HG03460 (cell line): ENCODE results near the gene ATP8A2.

Experiments used
- ATAC-seq: cut with Tn5 transposase; IDR thresholded peaks from one replicate; pipeline ENCODE4 v1.9.1; 2021; ENCODE audit not compliant: unreplicated experiment

The ATP8A2 gene

GRCh38 chr13:25982907-25983306 lies 611.1 kb downstream of the ATP8A2 start:
- ATAC-seq, result no peak

GRCh38 chr13:25987987-25988386 lies 616.2 kb downstream of the ATP8A2 start:
- ATAC-seq, result no peak

GRCh38 chr13:25988661-25989060 lies 616.9 kb downstream of the ATP8A2 start:
- ATAC-seq, result no peak

- ATAC-seq, result no peak
These were observed 619.0 kb downstream of the ATP8A2 start for GRCh38 chr13:25990801-25991200.

- no peak for ATAC-seq
These were observed 620.3 kb downstream of the ATP8A2 start for GRCh38 chr13:25992076-25992475.

DNA sequence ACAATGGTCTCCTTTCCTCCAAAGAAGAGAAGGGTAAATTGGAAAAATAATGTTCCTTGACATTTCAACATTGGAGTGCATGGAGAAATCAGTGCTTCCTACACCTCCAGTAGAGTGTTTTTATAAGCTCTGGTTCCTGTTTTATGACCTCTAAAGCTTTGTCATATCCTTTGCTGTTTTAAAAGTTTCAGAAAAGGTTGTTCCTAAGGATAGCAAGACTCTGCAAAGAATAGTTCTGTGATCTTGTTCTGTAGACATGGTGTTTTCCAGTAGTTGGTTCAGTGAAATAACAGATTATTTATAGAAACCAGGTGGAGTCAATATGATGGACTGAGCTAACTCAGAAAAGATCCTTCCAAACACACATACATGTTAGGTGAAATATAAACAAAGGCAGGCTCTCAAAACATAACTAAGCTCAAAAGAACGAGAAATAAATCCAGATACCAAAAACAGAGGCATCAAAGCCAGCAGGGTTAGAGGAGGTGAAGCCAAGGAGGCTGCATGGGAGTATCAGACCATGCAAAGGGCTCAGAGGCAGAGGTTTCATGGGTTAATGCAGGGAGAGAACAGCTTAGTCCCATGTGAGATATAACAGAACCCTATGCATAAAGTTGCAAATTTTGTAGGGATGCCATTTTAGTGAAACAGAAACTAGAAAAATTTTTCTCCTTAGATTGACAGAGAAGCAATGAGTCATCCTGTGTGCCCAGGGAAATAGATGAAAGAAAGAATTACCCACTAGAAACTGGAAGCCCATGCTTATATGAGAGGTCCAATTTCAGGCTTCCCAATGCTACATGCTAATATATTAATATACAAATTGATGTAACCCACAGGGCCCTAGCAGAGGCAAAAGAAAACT lies 635.7 kb downstream of the ATP8A2 start:
- ATAC-seq, result no peak

DNA sequence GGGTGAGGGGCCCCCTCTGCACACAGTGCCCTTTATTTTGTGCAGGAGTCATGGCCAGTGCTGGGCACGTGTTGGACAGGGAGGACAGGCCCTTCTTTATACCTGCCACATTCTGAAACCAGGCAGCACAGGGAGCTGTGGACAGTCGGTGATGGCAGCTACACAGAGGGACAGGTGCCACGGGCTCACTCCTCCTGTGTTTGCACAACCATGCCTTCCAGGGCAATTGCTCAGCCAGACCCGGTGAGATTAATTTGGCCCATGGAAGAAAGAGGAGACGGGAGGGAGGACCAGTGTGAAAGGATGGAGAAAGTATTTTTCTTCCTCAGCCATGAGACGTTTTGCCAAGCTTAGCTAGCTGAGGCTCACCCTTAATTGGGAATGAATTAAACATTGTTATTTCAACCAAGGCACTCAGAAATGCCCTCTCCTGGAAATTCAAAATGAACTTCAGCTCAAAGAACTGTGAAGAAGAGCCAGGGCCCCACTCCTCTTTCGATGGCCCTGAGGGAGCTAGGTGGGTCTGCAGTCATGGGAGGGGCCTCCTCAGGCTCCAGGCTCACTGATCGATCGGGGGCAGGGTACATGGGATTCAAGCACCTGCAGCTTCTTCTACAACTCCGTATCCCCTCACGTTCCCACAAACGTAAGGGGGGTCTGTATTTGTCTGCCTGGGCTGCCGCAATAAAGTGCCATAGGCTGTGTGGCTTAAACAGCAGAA lies 638.9 kb downstream of the ATP8A2 start:
- no peak for ATAC-seq

- no peak for ATAC-seq
These were observed 639.4 kb downstream of the ATP8A2 start for GRCh38 chr13:26011208-26011573.

- no peak for ATAC-seq
These were observed 640.4 kb downstream of the ATP8A2 start for GRCh38 chr13:26011996-26012821.

DNA sequence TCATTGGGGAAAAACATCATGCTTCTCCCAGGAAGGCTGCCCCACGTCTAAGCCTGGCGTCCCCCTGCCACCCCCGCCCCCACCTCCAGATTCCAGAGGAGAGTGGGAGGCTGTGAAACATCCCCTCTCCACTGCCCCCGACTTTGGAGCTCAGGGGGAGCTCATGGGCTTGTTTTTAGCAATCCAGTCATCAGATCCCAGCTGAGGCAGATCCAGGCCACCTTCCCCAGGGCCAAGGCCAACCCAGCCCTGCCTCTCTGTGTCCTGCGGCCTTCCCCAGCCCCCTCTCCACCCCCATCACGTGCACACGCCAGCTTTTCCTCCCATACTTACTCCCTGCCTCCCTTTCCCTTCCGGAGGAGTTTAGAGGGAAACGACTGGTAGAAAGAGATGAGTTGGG lies 641.2 kb downstream of the ATP8A2 start:
- ATAC-seq, result no peak

GRCh38 chr13:26015271-26016125 lies 643.7 kb downstream of the ATP8A2 start:
- ATAC-seq, result no peak

GRCh38 chr13:26016189-26016588 lies 644.4 kb downstream of the ATP8A2 start:
- ATAC-seq, result no peak

DNA sequence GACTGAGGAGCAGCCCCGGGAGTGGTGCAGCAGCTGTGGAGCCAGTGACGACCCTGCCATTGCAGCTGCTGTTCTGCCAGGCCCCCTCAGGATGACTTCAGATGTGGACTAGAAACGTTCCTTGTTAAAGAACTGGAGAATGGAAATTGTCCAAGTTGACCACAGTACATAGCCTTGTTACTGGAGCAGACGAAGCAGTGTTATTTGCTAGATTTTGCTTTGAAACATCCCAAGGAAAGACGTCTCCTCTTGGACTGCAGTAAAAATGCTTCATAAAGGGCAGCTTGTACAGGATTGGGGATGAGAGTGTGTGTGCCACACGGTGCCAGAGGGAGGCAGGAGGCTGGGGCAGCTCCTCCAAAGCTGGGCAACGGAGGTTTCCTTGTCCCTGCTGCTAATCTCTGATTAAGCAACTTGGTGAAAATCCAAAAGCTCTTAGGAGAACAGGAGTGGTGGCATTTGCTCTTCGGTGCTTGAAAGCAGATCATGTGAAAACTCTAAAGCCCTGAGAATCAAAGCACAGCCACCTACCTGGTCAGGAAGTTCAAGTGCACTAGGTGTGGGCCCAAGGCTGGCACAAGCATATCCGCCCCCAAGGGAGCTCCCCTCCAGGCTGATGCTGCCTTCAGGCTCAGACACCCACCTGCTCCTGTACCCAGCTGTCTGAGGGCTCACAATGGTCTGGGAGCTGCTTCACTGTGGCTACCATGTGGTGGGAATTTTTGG lies 645.6 kb downstream of the ATP8A2 start:
- ATAC-seq, result no peak

GRCh38 chr13:26017932-26018665 lies 646.3 kb downstream of the ATP8A2 start:
- ATAC-seq, result no peak

DNA sequence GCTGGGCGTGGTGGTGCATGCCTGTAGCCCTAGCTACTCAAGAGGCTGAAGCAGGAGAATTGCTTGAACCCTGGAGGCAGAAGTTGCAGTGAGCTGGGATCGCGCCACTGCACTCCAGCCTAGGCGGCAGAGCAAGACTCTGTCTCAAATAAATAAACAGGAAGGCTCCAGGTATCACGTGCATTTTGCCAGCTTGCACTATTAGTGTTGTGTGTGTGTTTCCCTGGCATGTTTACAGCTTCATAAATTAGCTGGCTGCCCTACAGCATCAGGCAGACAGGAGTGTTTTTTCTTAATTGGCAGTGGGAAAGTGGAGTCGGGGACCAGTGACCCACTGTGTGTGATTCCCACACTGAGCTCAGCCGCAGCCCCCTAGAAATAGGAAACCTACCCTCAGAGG lies 647.5 kb downstream of the ATP8A2 start:
- no peak for ATAC-seq

DNA sequence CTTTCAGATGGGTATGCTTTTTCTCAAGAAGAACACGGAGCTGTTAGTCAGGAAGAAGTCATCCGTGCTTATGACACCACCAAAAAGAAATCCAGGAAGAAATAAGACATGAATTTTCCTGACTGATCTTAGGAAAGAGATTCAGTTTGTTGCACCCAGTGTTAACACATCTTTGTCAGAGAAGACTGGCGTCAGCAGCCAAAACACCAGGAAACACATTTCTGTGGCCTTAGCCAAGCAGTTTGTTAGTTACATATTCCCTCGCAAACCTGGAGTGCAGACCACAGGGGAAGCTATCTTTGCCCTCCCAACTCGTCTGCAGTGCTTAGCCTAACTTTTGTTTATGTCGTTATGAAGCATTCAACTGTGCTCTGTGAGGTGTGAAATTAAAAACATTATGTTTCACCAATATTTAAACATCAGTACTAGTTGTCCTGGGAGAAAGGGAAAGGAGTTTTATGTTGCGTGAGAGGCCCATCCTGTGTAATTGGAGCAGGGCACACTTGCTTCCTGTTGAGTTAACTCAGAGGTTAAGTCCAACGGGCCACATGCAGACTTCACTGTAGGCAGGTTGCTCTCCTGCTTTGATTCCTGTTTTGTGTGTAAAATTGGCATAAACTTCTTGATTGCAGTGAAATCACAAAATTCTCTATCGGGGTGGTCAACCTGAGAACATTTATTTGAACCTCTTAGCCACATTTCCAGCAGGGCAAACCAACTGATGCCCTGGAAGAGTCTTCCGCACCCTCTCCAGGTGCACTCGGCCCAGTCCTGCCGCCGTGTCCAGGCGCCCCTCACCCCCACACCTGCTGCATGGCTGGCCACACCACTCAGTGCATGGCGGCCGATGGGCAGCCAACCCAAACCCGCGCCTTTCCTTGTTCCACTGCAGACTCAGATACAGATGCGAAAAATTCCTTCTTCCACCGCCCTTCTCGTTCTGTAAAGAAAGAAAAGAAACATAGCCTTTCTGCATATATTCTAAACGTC lies 648.4 kb downstream of the ATP8A2 start:
- no peak for ATAC-seq

GRCh38 chr13:26020891-26021290 lies 649.1 kb downstream of the ATP8A2 start:
- no peak for ATAC-seq

- no peak for ATAC-seq
These were observed 649.7 kb downstream of the ATP8A2 start for GRCh38 chr13:26021516-26021915.
